Tongue (tissue), 2 donors: Measurements from ENCODE around the gene PLAAT3. TPM values are rescaled to one million over a fixed set of nuclear protein-coding genes. Genes with fewer than 3 reads are reported as not detected.
"Not testable (repeated sequence)": the region's sequence is repeated elsewhere in the genome, so short reads cannot be mapped to it uniquely, and the experiment has no call there.

Source experiments
- DNase-seq: peaks from one replicate; pipeline ENCODE4 v3.0.0-alpha.2; 2015
- total RNA-seq: library from RNA; depleted of rRNA; stranded (reverse); fragments of >200 nt; gene quantifications from one replicate; pipeline ENCODE4 v1.2.3, GENCODE V29; 2014

The PLAAT3 gene
- total RNA-seq = 34.8 TPM

- peak; percentile 36 for DNase-seq
Observed at GRCh38 chr11:63614136-63614671, at the start of gene PLAAT3. Gene PLAAT3, minus strand, starts transcription at chr11:63614433. Its CDS starts 419 bp downstream, at chr11:63614014.

- no peak for DNase-seq
Observed at GRCh38 chr11:63663809-63664208, 49.6 kb upstream of the PLAAT3 start.

GRCh38 chr11:63660972-63661371, 46.7 kb upstream of the PLAAT3 start:
- no peak for DNase-seq

GRCh38 chr11:63652671-63653070, 38.4 kb upstream of the PLAAT3 start:
- DNase-seq = no peak

- DNase-seq = no peak
Observed at GRCh38 chr11:63643205-63643604, 29.0 kb upstream of the PLAAT3 start.

GRCh38 chr11:63641727-63642126, 27.5 kb upstream of the PLAAT3 start:
- no peak for DNase-seq

- DNase-seq = peak; percentile 27
Observed at GRCh38 chr11:63639199-63639832, 25.1 kb upstream of the PLAAT3 start.

- not testable (repeated sequence) for DNase-seq
Observed at GRCh38 chr11:63638436-63638835, 24.2 kb upstream of the PLAAT3 start.

- peak; percentile 75 for DNase-seq
Observed at GRCh38 chr11:63635762-63636465, 21.7 kb upstream of the PLAAT3 start.

- no peak for DNase-seq
Observed at GRCh38 chr11:63629426-63629825, 15.2 kb upstream of the PLAAT3 start.

GRCh38 chr11:63623513-63624140, 9.4 kb upstream of the PLAAT3 start:
- DNase-seq = no peak

- DNase-seq = no peak
Observed at GRCh38 chr11:63622323-63622722, 8.1 kb upstream of the PLAAT3 start.

GRCh38 chr11:63621071-63621470, 6.8 kb upstream of the PLAAT3 start:
- DNase-seq = no peak

GRCh38 chr11:63619967-63620366, 5.7 kb upstream of the PLAAT3 start:
- DNase-seq = no peak

GRCh38 chr11:63617686-63618085, 3.5 kb upstream of the PLAAT3 start:
- DNase-seq = not testable (repeated sequence)

GRCh38 chr11:63616953-63617352, 2.7 kb upstream of the PLAAT3 start:
- DNase-seq = no peak

- peak; percentile 79 for DNase-seq
Observed at GRCh38 chr11:63613517-63614135, 607 bp downstream of the PLAAT3 start.

- no peak for DNase-seq
Observed at GRCh38 chr11:63612181-63612580, 2.1 kb downstream of the PLAAT3 start.

GRCh38 chr11:63611395-63611747, 2.9 kb downstream of the PLAAT3 start:
- DNase-seq = no peak

- DNase-seq = no peak
Observed at GRCh38 chr11:63610604-63611394, 3.4 kb downstream of the PLAAT3 start.

GRCh38 chr11:63609971-63610580, 4.2 kb downstream of the PLAAT3 start:
- no peak for DNase-seq

- DNase-seq = peak; percentile 45
Observed at GRCh38 chr11:63609536-63609935, 4.7 kb downstream of the PLAAT3 start.
